HG03342 (cell line): Measurements from ENCODE around the gene TEX2.

ENCODE experiments used
- ATAC-seq: cut with Tn5 transposase; IDR thresholded peaks from one replicate; pipeline ENCODE4 v1.9.1; 2021; ENCODE audit warnings: mild to moderate bottlenecking, moderate library complexity; ENCODE audit not compliant: unreplicated experiment

The TEX2 gene

DNA sequence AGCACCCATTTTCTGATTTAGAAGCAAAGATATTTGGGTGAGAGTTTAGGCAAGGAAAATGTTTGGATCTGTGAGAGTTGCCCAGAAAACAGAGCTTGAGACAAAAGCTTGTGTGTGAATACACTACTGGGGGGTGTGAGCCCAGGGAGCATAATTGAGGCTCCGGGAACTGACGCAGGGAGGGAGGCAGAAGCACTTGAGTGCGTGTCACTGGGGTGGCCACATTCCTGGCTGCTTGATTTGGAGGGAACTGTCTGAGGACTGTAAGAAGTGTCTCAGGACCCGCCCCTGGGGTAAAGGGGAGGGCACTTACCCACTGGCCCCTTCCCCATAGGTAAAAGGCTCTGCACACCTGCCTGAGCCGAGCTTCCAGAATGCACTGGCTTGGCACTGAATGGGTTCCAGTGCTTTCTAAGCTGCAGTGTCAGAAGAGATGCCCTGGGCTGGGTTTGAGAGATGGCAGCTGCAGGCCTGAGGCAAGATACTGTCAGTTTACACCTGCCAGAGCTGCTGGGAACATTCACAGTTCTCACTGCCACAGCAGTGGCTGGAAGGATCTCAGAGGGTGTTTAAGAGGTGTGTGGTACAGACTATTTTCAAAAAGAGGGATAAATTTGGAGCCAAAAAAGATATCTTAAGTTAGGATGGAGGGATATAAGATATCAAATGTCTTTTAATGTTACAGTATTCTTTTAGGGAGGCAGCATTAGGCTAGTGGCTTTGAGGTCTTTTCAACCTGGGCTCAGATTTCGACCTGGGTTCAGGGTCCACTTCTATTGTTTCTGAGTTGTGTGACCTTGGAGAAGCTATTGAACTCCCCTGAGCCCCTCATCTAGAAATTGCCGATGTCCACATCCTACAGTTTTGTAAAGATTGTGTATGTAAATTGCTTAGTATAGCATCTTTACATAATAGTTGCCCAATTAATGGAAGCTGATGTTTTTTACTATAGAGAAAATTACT lies 6.9 kb upstream of the TEX2 start:
- no peak for ATAC-seq

GRCh38 chr17:64264891-64265290 lies 1.8 kb upstream of the TEX2 start:
- no peak for ATAC-seq

DNA sequence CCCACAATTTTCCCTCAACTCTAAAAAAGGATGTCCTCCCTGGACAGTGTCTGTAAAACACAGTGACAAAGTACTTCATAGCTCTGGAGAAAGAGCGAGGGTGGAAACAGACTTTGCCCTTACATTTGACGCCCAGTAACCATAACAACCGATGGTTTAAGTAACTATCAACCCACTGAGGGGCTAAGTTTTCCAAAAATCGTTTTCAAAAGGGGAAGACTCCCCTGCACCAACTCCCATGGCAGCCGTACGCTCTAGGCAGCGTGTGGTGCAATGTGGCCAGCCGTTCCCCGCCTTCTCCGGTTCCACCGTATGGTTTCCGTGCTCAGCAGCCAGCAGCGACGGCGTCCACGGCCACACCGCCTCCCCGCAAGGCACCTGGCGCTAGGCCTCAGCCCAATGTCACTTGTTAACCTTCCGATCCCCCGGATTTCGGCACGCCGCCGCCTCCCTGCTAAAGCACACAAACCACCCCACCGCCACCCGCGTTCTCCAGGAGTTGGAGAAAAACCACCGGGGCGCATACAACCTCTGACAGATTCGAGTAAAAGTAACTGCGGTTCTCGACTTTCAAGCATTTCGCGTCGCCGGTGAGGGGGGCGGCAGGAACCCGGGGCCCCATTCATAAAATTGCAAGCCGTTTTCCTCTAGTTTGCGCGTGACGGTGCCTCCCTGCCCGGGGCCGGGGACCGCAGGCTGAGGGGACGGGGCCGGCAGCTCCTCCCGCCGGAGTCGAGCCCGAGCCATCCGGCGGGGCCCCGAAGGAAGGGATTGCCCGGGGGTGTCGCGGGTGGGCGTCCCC lies 661 bp downstream of the TEX2 start:
- peak; percentile 38 for ATAC-seq

DNA sequence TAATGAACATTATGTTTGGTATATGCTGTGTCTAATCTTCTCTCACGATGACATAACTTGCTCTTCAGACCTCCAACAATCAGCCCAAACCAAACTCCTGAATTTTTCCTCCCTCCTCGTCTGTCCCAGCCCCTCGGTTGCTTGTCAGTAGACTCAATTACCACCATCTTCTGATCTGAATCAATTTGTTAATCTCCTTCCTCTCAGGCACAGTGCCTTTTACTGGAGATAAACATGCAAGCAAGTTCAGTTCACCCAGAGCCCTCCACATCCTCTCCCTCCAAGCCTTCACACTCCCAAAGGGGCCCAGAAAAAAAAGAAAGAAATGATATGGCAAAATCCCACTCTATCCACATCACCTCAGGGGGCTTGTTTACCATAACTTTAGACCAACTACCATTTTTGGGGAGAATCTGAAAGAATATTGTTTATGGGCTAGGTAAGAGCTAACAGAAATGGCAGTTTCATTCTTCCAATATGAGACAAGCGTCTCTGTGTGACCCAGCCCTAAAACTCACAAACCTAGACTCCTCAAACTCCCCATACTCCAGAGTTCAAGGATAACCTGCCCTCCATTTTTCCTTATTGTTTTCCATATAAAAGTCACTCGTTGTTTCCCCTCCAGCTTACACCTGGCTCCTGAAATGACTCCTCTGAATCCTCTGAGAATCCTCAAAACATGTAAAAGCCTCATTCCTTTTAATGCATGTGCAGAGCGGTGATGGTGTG lies 1.5 kb downstream of the TEX2 start:
- no peak for ATAC-seq

DNA sequence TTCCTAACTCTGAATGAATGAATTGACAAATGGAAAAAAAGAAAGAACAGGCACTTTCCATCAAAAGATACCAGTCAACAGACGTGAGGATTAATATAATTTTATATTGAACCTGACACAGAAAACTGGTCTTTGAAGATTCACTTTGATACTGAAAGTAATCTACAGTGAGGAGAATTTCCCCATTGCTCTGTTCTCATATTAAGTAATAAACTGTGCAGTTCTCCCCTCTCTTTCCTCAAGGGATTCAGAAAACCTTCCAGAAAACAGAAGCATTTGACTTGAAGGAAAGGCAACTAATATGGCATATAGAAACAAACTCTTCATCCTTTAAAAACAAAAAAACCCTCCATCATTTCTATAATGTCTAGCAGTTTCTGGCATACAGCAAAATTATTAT lies 2.2 kb downstream of the TEX2 start:
- ATAC-seq = no peak

DNA sequence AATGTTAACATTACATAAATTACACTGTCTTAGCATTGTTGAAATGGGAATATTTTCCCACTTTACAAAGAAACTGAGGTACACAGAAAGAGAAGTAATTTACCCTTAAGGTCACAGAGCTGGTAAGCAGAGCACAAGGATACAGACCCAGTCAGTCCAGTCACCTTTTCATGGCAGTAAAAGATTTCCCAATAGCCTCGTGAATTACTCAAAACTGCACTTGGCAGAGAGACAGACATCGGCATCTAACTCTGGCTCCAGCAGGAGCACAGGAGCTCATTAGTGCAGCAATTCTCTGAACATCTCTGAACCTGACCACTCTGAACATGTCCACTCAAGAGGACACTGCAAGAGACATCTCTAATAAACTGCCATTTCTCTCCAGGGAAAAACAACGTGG lies 3.1 kb downstream of the TEX2 start:
- ATAC-seq = no peak

- ATAC-seq = no peak
These were observed 3.6 kb downstream of the TEX2 start for GRCh38 chr17:64259426-64259825.

GRCh38 chr17:64256913-64257807 lies 5.9 kb downstream of the TEX2 start:
- no peak for ATAC-seq

- ATAC-seq = no peak
These were observed 7.3 kb downstream of the TEX2 start for GRCh38 chr17:64255764-64256163.

DNA sequence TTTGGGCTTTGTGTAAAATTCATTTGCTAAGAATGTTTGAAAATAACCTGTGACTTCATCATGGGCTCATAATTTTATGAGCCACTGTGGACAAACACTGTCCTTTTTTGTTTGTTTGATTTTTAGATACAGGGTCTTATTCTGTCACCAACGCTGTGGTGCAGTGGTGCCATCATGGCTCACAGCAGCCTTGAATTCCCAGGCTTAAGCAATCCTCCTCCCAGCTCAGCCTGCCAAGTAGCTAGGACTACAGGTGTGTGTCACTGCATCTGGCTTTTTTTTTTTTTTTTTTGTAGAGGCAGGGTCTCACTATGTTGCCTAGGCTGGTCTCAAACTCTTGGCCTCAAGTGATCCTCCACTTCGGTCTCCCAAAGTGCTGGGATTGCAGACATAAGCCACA lies 8.3 kb downstream of the TEX2 start:
- no peak for ATAC-seq

DNA sequence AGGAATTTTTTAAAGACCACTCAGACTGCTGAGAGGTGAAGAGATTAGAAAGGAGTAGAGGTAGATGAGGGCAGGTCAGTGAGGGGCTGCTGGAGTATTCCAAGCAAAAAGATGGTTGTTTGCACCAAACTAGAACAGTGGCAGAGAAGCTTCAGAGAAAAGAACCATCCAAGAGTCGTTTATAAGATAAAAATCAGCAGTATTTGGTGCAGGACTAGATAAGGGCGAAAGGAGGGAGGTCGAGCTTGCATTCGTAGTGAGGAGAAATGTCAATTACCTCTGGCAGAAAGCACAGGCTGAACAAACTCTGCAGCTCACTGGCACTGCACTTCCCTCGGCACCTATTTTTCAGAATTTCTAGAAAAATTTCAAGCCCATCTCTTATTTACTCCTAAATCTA lies 9.6 kb downstream of the TEX2 start:
- ATAC-seq = no peak

DNA sequence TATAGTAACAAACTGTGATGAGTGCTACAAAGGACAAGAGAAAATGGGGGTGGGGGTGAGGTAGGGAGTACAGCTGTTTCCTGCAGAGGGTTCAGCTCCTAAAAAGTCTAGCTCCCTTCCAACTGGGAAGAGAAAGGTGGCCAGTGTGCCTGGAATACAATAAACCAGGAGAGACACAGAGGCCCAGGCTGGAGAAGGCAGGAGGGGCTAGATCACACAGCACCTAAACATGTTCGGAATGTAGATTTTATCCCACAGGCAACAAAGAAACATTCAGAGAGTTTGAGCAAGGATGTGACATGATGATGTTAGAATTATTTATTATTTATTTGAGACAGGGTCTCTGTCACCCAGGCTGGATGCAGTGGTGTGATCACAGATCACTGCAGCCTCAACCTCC lies 10.2 kb downstream of the TEX2 start:
- ATAC-seq = no peak

DNA sequence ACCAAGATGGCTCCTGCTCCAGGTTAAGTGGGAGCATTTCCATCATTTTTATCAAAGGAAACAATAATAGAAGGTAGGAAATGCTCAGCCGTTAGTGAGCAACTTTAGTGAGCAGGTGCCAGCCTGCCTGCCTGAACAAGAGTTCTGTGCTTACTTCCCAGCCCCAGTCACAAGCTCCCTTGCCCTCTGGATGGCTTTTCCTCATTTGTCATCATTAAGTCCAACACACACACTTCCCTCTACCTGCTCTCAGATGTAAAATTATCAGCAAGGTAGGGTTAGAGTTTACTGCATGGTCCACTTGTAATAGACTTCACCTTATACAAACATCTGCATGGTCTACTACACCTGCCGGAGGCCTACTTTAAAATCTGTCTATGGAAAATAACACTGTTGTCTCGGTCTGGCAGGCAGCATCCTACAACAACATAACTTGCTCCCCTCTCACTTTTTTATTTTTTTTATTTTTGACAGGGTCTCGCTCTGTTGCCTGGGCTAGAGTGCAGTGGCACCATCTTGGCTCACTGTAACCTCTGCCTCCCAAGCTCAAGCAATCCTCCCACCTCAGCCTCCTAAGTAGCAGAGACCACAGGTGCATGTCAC lies 12.7 kb downstream of the TEX2 start:
- no peak for ATAC-seq

DNA sequence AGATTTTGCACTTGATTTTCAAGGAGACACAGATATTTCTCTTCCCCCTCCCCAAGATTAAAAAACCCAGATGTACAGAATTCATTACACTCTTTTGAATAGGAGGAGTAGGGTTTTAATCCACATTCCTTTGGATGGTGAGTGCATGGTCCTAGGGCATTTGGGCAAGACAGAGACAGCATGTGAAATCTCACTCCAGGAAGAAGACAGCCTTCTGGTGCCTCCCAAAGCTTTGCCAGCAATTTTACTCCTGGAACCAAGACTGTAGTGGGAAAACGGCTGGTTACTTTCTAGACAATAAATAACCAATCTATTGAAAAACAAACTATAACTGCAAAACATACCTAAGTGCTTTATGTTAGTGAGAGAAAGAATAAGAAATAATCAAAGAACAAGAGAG lies 15.2 kb downstream of the TEX2 start:
- ATAC-seq = no peak

DNA sequence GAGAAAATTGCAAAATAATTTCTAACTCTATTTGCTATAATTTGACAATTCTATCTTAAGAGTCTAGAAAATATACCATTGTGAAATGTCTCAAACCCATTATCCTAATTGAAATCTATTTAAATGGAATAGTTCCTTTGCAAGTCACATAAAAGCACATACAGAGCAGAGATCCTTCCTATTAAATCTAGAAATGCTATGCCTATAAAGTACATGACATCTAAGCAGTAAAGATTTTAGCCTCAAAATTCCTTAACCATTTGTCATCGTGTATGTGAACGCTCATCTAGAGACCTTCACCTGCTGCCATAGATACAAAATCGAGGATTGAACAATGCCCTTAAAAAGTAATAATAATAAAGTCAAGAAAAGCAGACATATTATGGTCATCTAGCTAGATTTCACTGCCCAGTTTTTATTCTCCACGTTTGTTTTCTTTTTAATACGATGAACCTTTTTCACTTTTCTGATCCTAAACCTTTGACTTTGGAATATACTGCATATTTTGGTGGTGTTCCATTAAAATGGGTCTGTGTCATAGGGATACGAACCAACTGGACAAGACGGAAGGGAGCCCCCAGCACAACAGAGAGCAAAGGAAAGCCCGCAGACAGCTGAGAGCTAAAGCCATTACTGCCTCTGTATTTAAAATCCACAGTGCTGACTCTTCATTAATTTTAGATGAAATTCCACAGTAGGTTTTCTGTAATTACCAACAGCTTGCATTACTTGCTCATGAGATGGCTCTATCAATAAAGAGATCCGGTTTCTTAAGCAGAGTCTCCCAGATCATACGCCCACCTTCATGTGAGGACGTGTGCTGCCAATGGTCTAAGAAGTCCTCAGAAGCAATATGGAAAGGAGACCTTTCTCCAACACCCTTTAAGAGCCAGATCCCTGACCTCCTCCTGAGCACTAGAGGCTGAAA lies 17.6 kb downstream of the TEX2 start:
- ATAC-seq = no peak

DNA sequence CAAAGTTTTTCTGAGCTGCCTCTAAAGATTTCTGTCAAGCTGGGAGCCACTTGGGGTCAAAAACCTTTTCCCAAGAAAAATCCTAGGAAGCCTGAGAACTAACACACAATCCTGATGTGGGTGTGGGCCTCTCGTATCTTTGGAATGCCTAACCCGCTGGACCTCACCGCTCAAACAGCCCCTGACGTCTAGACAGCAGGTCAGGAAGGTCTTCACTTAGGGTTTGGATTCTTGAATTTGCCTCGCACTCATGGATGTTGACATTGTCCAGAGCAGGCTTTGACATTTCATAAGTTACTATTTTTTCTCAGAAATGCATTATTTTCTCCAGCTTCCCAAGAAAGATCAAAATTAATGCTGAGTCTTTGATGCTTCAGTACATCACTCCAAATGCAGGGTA lies 18.9 kb downstream of the TEX2 start:
- ATAC-seq = no peak

GRCh38 chr17:64243340-64243739 lies 19.7 kb downstream of the TEX2 start:
- no peak for ATAC-seq

- ATAC-seq = no peak
These were observed 20.4 kb downstream of the TEX2 start for GRCh38 chr17:64242633-64243032.
